Activated CD4-positive, alpha-beta T cell treated with anti-CD3 and anti-CD28 coated beads for 36 hours (primary cell): ENCODE data around the gene SORBS2. TPM values are rescaled to one million over a fixed set of nuclear protein-coding genes. Genes with fewer than 3 reads are reported as not detected.

ENCODE experiments used
- ATAC-seq: fragments of 200-7000 bp; cut with Tn5 transposase; one replicate; pipeline ENCODE4 v1.10.0; 2021; ENCODE audit warnings: mild to moderate bottlenecking, moderate library complexity
- CTCF ChIA-PET: fragments of 350-600 bp; sonication (Branson Sonifier 250); formaldehyde crosslinking; loops from one replicate; lab custom pipeline; 2021; ENCODE audit warnings: antibody characterized with exemption; lab: Charles Lee
- POLR2A ChIA-PET: fragments of 350-600 bp; sonication (Branson Sonifier 250); formaldehyde crosslinking; loops from one replicate; lab custom pipeline; 2021; ENCODE audit warnings: antibody characterized with exemption, inconsistent platforms; lab: Charles Lee
- DNase-seq: peaks from one replicate; pipeline ENCODE4 v3.0.0-alpha.2; 2020
- H3K27ac Mint-ChIP-seq: one replicate; pipeline ENCODE4 v1.8.0; 2021; ENCODE audit warnings: mixed read lengths
- H3K27me3 Mint-ChIP-seq: one replicate; pipeline ENCODE4 v1.8.0; 2021; ENCODE audit warnings: mixed read lengths
- H3K36me3 Mint-ChIP-seq: one replicate; pipeline ENCODE4 v1.8.0; 2021; ENCODE audit warnings: low read depth, mixed read lengths
- H3K4me1 Mint-ChIP-seq: one replicate; pipeline ENCODE4 v1.8.0; 2021; ENCODE audit warnings: mixed read lengths
- H3K4me3 Mint-ChIP-seq: one replicate; pipeline ENCODE4 v1.8.0; 2021; ENCODE audit warnings: mild to moderate bottlenecking, moderate library complexity, mixed read lengths
- H3K9me3 Mint-ChIP-seq: one replicate; pipeline ENCODE4 v1.8.0; 2021; ENCODE audit warnings: low read depth, mixed read lengths
- intact Hi-C, 2 experiments: fragments of 100-400 bp; cut with DNase I in 1 of 2; cut with micrococcal nuclease in 1 of 2; formaldehyde crosslinking; loops; one replicate each; pipeline versions ENCODE4 v1.14.2 to v1.15.1; 2022 to 2024; cut with DNase I, micrococcal nuclease
- total RNA-seq, 2 experiments: library from RNA; stranded (reverse); gene quantifications; one replicate each; pipeline ENCODE4 v1.2.3, GENCODE V29; 2021

Gene SORBS2
- total RNA-seq, 2 experiments from 2014 or later: not detected

- DNase-seq (no peak), ATAC-seq (no peak)
- ChIA-PET CTCF (no interaction called here), POLR2A (no interaction called here)
- no peak overlapping the region for H3K27ac Mint-ChIP-seq
- H3K36me3 Mint-ChIP-seq: no peaks in the 10 kb centered on the region
- intact Hi-C loops: no loop called here
- H3K27me3 Mint-ChIP-seq: no peaks in the 10 kb centered on the region
- peaks cover 4% of the 10 kb centered on the region for H3K9me3 Mint-ChIP-seq
- no peaks in the 10 kb centered on the region for H3K4me1 Mint-ChIP-seq
- H3K4me3 Mint-ChIP-seq: no peak overlapping the region
Observed at GRCh38 chr4:185840201-185840600, 28.2 kb upstream of the SORBS2 start.

GRCh38 chr4:185839770-185840169, 27.8 kb upstream of the SORBS2 start:
- POLR2A ChIA-PET: no interaction called here
- H3K4me1 Mint-ChIP-seq: no peaks in the 10 kb centered on the region

GRCh38 chr4:185839194-185839712, 27.3 kb upstream of the SORBS2 start:
- CTCF ChIA-PET: no interaction called here
- POLR2A ChIA-PET: no interaction called here
- Mint-ChIP-seq H3K4me3 (no peak overlapping the region), H3K4me1 (no peaks in the 10 kb centered on the region), H3K27me3 (no peaks in the 10 kb centered on the region), H3K9me3 (no peaks in the 10 kb centered on the region), H3K27ac (no peak overlapping the region), H3K36me3 (no peaks in the 10 kb centered on the region)
- intact Hi-C loops: no loop called here
- DNase-seq (no peak), ATAC-seq (no peak)

More at GRCh38 chr4:185839770-185840169, 27.8 kb upstream of the SORBS2 start:
- Mint-ChIP-seq H3K27me3 (no peaks in the 10 kb centered on the region), H3K4me3 (no peak overlapping the region), H3K36me3 (no peaks in the 10 kb centered on the region), H3K27ac (no peak overlapping the region), H3K9me3 (peaks cover 3% of the 10 kb centered on the region)
- DNase-seq: no peak
- CTCF ChIA-PET: no interaction called here
- ATAC-seq: no peak
- intact Hi-C loops: no loop called here

DNA sequence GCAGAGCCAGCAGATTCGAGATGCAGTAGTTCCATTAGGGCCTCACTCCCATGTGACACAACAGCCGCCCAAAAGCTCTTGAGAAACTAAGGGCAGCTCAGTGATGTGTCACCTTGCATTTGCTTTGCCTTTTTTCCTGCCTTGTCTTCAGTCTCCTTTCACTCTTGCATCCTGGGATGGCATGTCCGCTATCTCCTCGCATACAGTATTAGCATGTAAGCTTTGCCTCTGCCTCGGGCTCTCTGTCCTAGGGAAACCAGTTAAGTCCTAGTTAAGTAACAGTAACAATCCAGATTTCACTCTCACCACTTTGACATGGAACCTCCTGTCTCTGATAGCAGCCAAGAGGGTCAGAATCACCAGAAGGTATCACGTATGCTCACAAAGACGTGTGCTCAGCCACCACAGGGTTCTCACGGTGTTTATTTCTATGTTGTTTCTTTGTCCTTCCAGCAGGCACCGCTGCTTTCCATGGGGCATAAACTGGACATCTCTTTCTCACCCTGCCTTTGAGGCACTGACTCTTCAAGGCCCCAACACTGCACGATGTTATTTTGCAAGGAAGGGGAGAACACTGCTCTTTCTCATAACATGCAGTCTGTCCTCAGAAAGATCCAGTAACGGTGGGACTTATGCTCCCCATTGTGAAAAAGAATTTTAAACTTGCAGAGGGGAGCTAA, 26.7 kb upstream of the SORBS2 start:
- Mint-ChIP-seq H3K27me3 (no peaks in the 10 kb centered on the region), H3K9me3 (no peaks in the 10 kb centered on the region), H3K4me3 (no peak overlapping the region), H3K36me3 (no peaks in the 10 kb centered on the region), H3K4me1 (no peaks in the 10 kb centered on the region), H3K27ac (no peak overlapping the region)
- ATAC-seq (no peak), DNase-seq (no peak)
- intact Hi-C loops: no loop called here
- ChIA-PET POLR2A (no interaction called here), CTCF (no interaction called here)

- Mint-ChIP-seq H3K4me1 (no peaks in the 10 kb centered on the region), H3K36me3 (no peaks in the 10 kb centered on the region), H3K9me3 (no peaks in the 10 kb centered on the region), H3K27me3 (no peaks in the 10 kb centered on the region), H3K4me3 (no peak overlapping the region), H3K27ac (no peak overlapping the region)
- ChIA-PET CTCF (no interaction called here), POLR2A (no interaction called here)
- intact Hi-C loops: no loop called here
- DNase-seq: no peak
- ATAC-seq: no peak
Observed at GRCh38 chr4:185838104-185838452, 26.1 kb upstream of the SORBS2 start.

DNA sequence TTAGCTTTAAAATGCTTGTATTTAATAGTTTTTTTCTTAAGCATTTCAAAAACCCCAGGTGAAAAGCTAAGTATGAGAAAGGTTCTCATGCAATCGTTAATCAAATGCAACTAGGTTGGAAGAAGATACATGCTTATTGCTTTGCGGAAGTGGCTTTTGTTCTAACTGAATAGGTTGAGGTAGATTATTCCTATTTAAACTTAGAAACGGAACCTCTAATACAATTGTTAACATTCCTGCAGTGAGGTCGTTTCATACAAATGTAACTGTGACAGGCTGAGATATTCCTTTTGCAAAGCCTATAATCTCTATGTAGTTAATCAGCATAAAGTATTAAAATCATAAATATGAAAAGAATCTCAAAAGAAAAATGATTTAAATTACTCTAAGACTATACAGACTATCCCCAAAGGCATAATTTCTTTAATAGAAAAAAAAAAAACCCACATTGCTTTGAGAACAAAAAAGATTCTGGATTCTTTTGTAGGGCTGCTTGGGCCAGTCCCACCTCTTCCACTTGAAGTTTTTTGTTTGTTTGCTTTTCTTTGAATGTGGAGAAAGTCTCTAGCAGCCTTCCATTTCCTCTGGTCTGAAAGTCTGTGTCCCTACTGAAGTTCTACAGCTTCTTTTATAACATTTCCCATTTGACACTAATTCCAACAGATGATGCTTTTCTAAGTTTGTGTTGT, 25.6 kb upstream of the SORBS2 start:
- intact Hi-C loops: no loop called here
- Mint-ChIP-seq H3K27ac (no peak overlapping the region), H3K36me3 (no peaks in the 10 kb centered on the region), H3K9me3 (no peaks in the 10 kb centered on the region), H3K4me3 (no peak overlapping the region), H3K4me1 (no peaks in the 10 kb centered on the region), H3K27me3 (peaks cover 2% of the 10 kb centered on the region)
- ChIA-PET POLR2A (no interaction called here), CTCF (no interaction called here)
- no peak for DNase-seq
- no peak for ATAC-seq

- H3K36me3 Mint-ChIP-seq: no peaks in the 10 kb centered on the region
- ChIA-PET CTCF (interaction anchor here (0.6 kb wide), 1 partner anchor 1100 kb away, joined by 3 read pairs; no protein-coding TSS in a partner anchor), POLR2A (no interaction called here)
- no peak overlapping the region for H3K4me3 Mint-ChIP-seq
- intact Hi-C loops: no loop called here
- H3K27me3 Mint-ChIP-seq: peaks cover 2% of the 10 kb centered on the region
- no peak overlapping the region for H3K27ac Mint-ChIP-seq
- ATAC-seq: no peak
- H3K4me1 Mint-ChIP-seq: no peaks in the 10 kb centered on the region
- H3K9me3 Mint-ChIP-seq: no peaks in the 10 kb centered on the region
- DNase-seq: no peak
Observed at GRCh38 chr4:185836241-185837084, 24.5 kb upstream of the SORBS2 start.

GRCh38 chr4:185835814-185836213, 23.8 kb upstream of the SORBS2 start:
- intact Hi-C loops: no loop called here
- ATAC-seq (no peak), DNase-seq (no peak)
- Mint-ChIP-seq H3K27ac (no peak overlapping the region), H3K27me3 (peaks cover 2% of the 10 kb centered on the region), H3K36me3 (no peaks in the 10 kb centered on the region), H3K4me3 (no peak overlapping the region), H3K4me1 (no peaks in the 10 kb centered on the region), H3K9me3 (no peaks in the 10 kb centered on the region)
- ChIA-PET CTCF (interaction anchor here (0.6 kb wide), 1 partner anchor 1099 kb away, joined by 3 read pairs; no protein-coding TSS in a partner anchor), POLR2A (no interaction called here)

DNA sequence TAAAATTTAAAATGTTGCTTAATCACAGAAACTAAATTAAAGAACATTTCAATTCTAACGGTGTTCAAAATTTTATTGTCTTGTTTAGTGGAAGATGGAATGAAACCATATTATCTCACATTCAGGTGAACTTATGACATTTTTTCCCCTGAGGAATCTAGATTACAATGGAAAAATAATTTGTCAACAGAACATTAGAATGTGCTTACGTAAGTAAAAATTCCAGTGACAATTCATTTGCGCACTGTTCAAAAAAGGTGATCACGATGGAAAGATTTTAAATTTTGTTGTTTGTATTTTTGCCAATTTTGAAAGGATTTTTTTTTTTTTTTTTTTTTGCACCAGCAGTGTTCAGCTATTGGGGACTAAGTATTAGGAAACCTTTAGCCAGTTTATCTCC, 23.3 kb upstream of the SORBS2 start:
- no peak for ATAC-seq
- intact Hi-C loops: no loop called here
- POLR2A ChIA-PET: no interaction called here

DNA sequence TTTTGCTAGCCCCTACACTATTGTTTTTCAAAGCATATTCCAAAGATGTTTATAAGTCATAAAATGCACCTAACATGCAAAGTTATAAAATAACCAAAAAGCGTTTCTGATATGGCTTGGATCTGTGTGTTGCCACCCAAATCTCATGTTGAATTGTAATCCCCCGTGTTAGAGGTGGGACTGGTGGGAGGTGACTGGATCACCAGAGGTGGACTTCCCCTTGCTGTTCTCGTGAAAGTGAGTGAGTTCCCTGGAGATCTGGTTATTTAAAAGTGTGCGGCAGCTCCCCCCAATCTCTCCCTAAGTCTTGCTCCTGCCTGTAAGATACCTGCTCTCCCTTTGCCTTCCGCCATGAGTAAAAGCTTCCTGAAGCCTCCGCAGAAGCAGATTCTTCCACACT, 22.8 kb upstream of the SORBS2 start:
- CTCF ChIA-PET: no interaction called here
- H3K27me3 Mint-ChIP-seq: peaks cover 4% of the 10 kb centered on the region
- H3K9me3 Mint-ChIP-seq: no peaks in the 10 kb centered on the region
- no peak for ATAC-seq
- no peaks in the 10 kb centered on the region for H3K36me3 Mint-ChIP-seq
- H3K4me3 Mint-ChIP-seq: no peak overlapping the region
- no peaks in the 10 kb centered on the region for H3K4me1 Mint-ChIP-seq
- POLR2A ChIA-PET: no interaction called here
- DNase-seq: no peak
- intact Hi-C loops: no loop called here
- no peak overlapping the region for H3K27ac Mint-ChIP-seq

More for the DNA sequence above, 23.3 kb upstream of the SORBS2 start:
- Mint-ChIP-seq H3K4me1 (no peaks in the 10 kb centered on the region), H3K9me3 (no peaks in the 10 kb centered on the region), H3K27me3 (peaks cover 2% of the 10 kb centered on the region), H3K4me3 (no peak overlapping the region), H3K27ac (no peak overlapping the region), H3K36me3 (no peaks in the 10 kb centered on the region)
- CTCF ChIA-PET: no interaction called here
- DNase-seq: no peak

DNA sequence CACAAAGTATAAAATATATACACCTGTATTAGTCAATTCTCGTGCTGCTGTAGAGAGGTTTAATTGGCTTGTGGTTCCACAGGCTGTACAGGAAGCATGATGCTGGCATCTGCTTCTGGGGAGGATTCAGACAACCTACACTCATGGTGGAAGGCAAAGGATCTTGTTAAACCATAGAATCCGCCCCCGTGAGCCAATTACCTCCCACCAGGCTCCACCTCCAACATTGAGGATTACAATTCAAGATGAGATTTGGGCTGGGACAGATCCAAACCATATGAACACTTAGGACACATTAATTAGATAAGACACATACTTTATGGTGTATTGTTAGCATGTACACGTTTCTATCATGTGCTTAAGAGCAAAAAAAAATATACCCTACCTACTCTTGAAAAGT, 22.1 kb upstream of the SORBS2 start:
- peaks cover 4% of the 10 kb centered on the region for H3K27me3 Mint-ChIP-seq
- H3K36me3 Mint-ChIP-seq: no peaks in the 10 kb centered on the region
- no peak overlapping the region for H3K4me3 Mint-ChIP-seq
- DNase-seq (no peak), ATAC-seq (no peak)
- ChIA-PET CTCF (no interaction called here), POLR2A (no interaction called here)
- no peaks in the 10 kb centered on the region for H3K4me1 Mint-ChIP-seq
- H3K27ac Mint-ChIP-seq: no peak overlapping the region
- no peaks in the 10 kb centered on the region for H3K9me3 Mint-ChIP-seq
- intact Hi-C loops: no loop called here
